HEK293 (cell line): ENCODE measurements around the gene DOK7.

ENCODE experiments used
- CTCF ChIA-PET: fragments of 350-600 bp; formaldehyde crosslinking; extraction: SDS; loops from one replicate; lab custom pipeline; 2021; ENCODE audit warnings: antibody characterized with exemption; lab: Yijun Ruan, JAX
- POLR2A ChIA-PET: fragments of 300-600 bp; formaldehyde crosslinking; extraction: SDS; loops from one replicate; lab custom pipeline; 2020; ENCODE audit warnings: antibody characterized with exemption, inconsistent platforms; lab: Yijun Ruan, JAX
- H3K27ac ChIP-seq: fragments of 200-500 bp; sonication (Bioruptor generic); 2 replicates; pipeline ENCODE4 v1.5.1; 2014; ENCODE audit warnings: low read depth, low read length, control low read depth, inconsistent platforms; ENCODE audit errors: extremely low read depth
- H3K36me3 ChIP-seq, 2 experiments: fragments of 200-500 bp in 1 of 2; sonication (Bioruptor generic) in 1 of 2; 1 replicate in 1 of 2; 2 replicates in 1 of 2; pipeline ENCODE4 v1.5.1; 2014 to 2017; ENCODE audit warnings: inconsistent platforms in 2 of 2, low read length in 2 of 2; ENCODE audit not compliant: control insufficient read depth in 2 of 2, insufficient read depth in 1 of 2
- H3K4me1 ChIP-seq: fragments of 200-500 bp; sonication (Bioruptor generic); 2 replicates; pipeline ENCODE4 v1.5.1; 2014; ENCODE audit warnings: mild to moderate bottlenecking, low read length, inconsistent platforms; ENCODE audit not compliant: control insufficient read depth, insufficient read depth
- H3K4me3 ChIP-seq: 2 replicates; pipeline ENCODE4 v1.5.1; 2011; ENCODE audit warnings: low read depth, mild to moderate bottlenecking, control low read depth, low read length, moderate library complexity
- H3K9me3 ChIP-seq: fragments of 200-500 bp; sonication (Bioruptor generic); 2 replicates; pipeline ENCODE4 v1.5.1; 2014; ENCODE audit warnings: low read depth, low read length, inconsistent platforms; ENCODE audit not compliant: control insufficient read depth, insufficient read depth
- GFI1B ChIP-seq: fragments of 450-650 bp; formaldehyde crosslinking; IDR thresholded peaks from 2 replicates; pipeline ENCODE4 v1.5.1; 2016; ENCODE audit warnings: missing biosample characterization, missing genetic modification characterization
- GLIS1 ChIP-seq: fragments of 450-650 bp; formaldehyde crosslinking; IDR thresholded peaks from 2 replicates; pipeline ENCODE4 v1.5.1; 2016; ENCODE audit warnings: missing biosample characterization, missing genetic modification characterization
- GLIS2 ChIP-seq: fragments of 450-650 bp; formaldehyde crosslinking; IDR thresholded peaks from 2 replicates; pipeline ENCODE4 v1.5.1; 2016; ENCODE audit warnings: missing biosample characterization, missing genetic modification characterization
- ZBTB17 ChIP-seq: fragments of 450-650 bp; formaldehyde crosslinking; IDR thresholded peaks from 2 replicates; pipeline ENCODE4 v1.5.1; 2016; ENCODE audit warnings: missing biosample characterization, missing genetic modification characterization
- ZEB2 ChIP-seq: fragments of 450-650 bp; formaldehyde crosslinking; IDR thresholded peaks from 2 replicates; pipeline ENCODE4 v1.5.1; 2016; ENCODE audit warnings: missing biosample characterization, missing genetic modification characterization
- ZNF10 ChIP-seq: fragments of 450-650 bp; formaldehyde crosslinking; IDR thresholded peaks from 2 replicates; pipeline ENCODE4 v1.5.1; 2017; ENCODE audit warnings: missing biosample characterization, missing genetic modification characterization
- ZNF132 ChIP-seq: fragments of 450-650 bp; formaldehyde crosslinking; IDR thresholded peaks from 2 replicates; pipeline ENCODE4 v1.5.1; 2017; ENCODE audit warnings: missing biosample characterization, missing genetic modification characterization, borderline replicate concordance
- ZNF133 ChIP-seq: fragments of 450-650 bp; formaldehyde crosslinking; IDR thresholded peaks from 2 replicates; pipeline ENCODE4 v1.5.1; 2016; ENCODE audit warnings: missing biosample characterization, missing genetic modification characterization
- ZNF174 ChIP-seq: fragments of 450-650 bp; formaldehyde crosslinking; IDR thresholded peaks from 2 replicates; pipeline ENCODE4 v1.5.0; 2017; ENCODE audit warnings: missing biosample characterization, mild to moderate bottlenecking, missing genetic modification characterization
- ZNF202 ChIP-seq: fragments of 450-650 bp; formaldehyde crosslinking; IDR thresholded peaks from 2 replicates; pipeline ENCODE4 v1.5.1; 2016; ENCODE audit warnings: missing biosample characterization, missing genetic modification characterization, borderline replicate concordance
- ZNF214 ChIP-seq: fragments of 450-650 bp; formaldehyde crosslinking; IDR thresholded peaks from 2 replicates; pipeline ENCODE4 v1.5.1; 2017; ENCODE audit warnings: missing biosample characterization, mild to moderate bottlenecking, missing genetic modification characterization, borderline replicate concordance
- ZNF26 ChIP-seq: fragments of 450-650 bp; formaldehyde crosslinking; IDR thresholded peaks from 2 replicates; pipeline ENCODE4 v1.5.1; 2016; ENCODE audit warnings: missing biosample characterization, missing genetic modification characterization
- ZNF266 ChIP-seq: fragments of 450-650 bp; formaldehyde crosslinking; IDR thresholded peaks from 2 replicates; pipeline ENCODE4 v1.5.1; 2016; ENCODE audit warnings: missing biosample characterization, missing genetic modification characterization, low read depth
- ZNF280D ChIP-seq: fragments of 450-650 bp; formaldehyde crosslinking; IDR thresholded peaks from 2 replicates; pipeline ENCODE4 v1.5.1; 2016; ENCODE audit warnings: missing biosample characterization, missing genetic modification characterization
- ZNF362 ChIP-seq: fragments of 450-650 bp; formaldehyde crosslinking; IDR thresholded peaks from 2 replicates; pipeline ENCODE4 v1.5.1; 2016; ENCODE audit warnings: missing biosample characterization, missing genetic modification characterization
- ZNF391 ChIP-seq: fragments of 450-650 bp; formaldehyde crosslinking; IDR thresholded peaks from 2 replicates; pipeline ENCODE4 v1.5.1; 2016; ENCODE audit warnings: low read depth, missing biosample characterization, missing genetic modification characterization, borderline replicate concordance
- ZNF423 ChIP-seq: fragments of 450-650 bp; formaldehyde crosslinking; IDR thresholded peaks from 2 replicates; pipeline ENCODE4 v1.5.1; 2016; ENCODE audit warnings: missing biosample characterization, missing genetic modification characterization
- ZNF488 ChIP-seq: fragments of 450-650 bp; formaldehyde crosslinking; IDR thresholded peaks from 2 replicates; pipeline ENCODE4 v1.5.1; 2016; ENCODE audit warnings: missing biosample characterization, missing genetic modification characterization
- ZNF747 ChIP-seq: fragments of 450-650 bp; formaldehyde crosslinking; IDR thresholded peaks from 2 replicates; pipeline ENCODE4 v1.5.1; 2016; ENCODE audit warnings: missing biosample characterization, missing genetic modification characterization
- ZNF777 ChIP-seq: fragments of 450-650 bp; formaldehyde crosslinking; IDR thresholded peaks from 2 replicates; pipeline ENCODE4 v1.5.1; 2017; ENCODE audit warnings: missing biosample characterization, missing genetic modification characterization, borderline replicate concordance
- ZNF785 ChIP-seq: fragments of 450-650 bp; formaldehyde crosslinking; IDR thresholded peaks from 2 replicates; pipeline ENCODE4 v1.5.1; 2016; ENCODE audit warnings: missing biosample characterization, missing genetic modification characterization
- ZNF791 ChIP-seq: fragments of 450-650 bp; formaldehyde crosslinking; IDR thresholded peaks from 2 replicates; pipeline ENCODE4 v1.5.1; 2016; ENCODE audit warnings: missing biosample characterization, missing genetic modification characterization
- ZNF830 ChIP-seq: fragments of 450-650 bp; IDR thresholded peaks from 2 replicates; pipeline ENCODE4 v1.5.0; 2018; ENCODE audit warnings: missing biosample characterization, missing genetic modification characterization, low read depth, mild to moderate bottlenecking, moderate library complexity
- ZNF843 ChIP-seq: fragments of 450-650 bp; formaldehyde crosslinking; IDR thresholded peaks from 2 replicates; pipeline ENCODE4 v1.5.1; 2016; ENCODE audit warnings: missing biosample characterization, missing genetic modification characterization
- ZSCAN30 ChIP-seq: fragments of 450-650 bp; IDR thresholded peaks from 2 replicates; pipeline ENCODE4 v1.5.1; 2018; ENCODE audit warnings: missing biosample characterization, mild to moderate bottlenecking, missing genetic modification characterization, moderate library complexity
- TF ChIP-seq, protein P1 (sequence below): fragments of 450-650 bp; formaldehyde crosslinking; IDR thresholded peaks from 2 replicates; pipeline ENCODE4 v1.5.1; 2016; ENCODE audit warnings: missing biosample characterization, missing genetic modification characterization
- TF ChIP-seq, protein P2 (sequence below): sonication (generic); formaldehyde crosslinking; IDR thresholded peaks from 2 replicates; pipeline ENCODE4 v1.8.1; 2022; ENCODE audit warnings: mild to moderate bottlenecking, moderate library complexity, missing genetic modification reagents

Gene DOK7

GRCh38 chr4:3442460-3442958 is 20.6 kb upstream of the DOK7 start (continued):
- TF ChIP-seq ZNF830 (tag by site-specific recombination): no peak
- no peak for TF ChIP-seq ZBTB17 (tag by site-specific recombination)
- no peak for TF ChIP-seq ZNF791 (tag by site-specific recombination)
- TF ChIP-seq ZNF266: no peak

GRCh38 chr4:3442959-3443749 is 20.0 kb upstream of the DOK7 start:
- H3K27ac ChIP-seq: no peak overlapping the region
- H3K4me1 ChIP-seq: no peaks in the 10 kb centered on the region
- POLR2A ChIA-PET: no interaction called here
- CTCF ChIA-PET: interaction anchor here (0.5 to 1.5 kb wide), 18 partner anchors 9 to 1356 kb away, joined by 3 to 9 read pairs (median 4); no protein-coding TSS in a partner anchor
- H3K4me3 ChIP-seq: no peak overlapping the region
- no peaks in the 10 kb centered on the region for H3K36me3 ChIP-seq
- no peaks in the 10 kb centered on the region for H3K9me3 ChIP-seq
- TF ChIP-seq ZNF26 (tag by site-specific recombination): no peak
- TF ChIP-seq, protein P1, sequence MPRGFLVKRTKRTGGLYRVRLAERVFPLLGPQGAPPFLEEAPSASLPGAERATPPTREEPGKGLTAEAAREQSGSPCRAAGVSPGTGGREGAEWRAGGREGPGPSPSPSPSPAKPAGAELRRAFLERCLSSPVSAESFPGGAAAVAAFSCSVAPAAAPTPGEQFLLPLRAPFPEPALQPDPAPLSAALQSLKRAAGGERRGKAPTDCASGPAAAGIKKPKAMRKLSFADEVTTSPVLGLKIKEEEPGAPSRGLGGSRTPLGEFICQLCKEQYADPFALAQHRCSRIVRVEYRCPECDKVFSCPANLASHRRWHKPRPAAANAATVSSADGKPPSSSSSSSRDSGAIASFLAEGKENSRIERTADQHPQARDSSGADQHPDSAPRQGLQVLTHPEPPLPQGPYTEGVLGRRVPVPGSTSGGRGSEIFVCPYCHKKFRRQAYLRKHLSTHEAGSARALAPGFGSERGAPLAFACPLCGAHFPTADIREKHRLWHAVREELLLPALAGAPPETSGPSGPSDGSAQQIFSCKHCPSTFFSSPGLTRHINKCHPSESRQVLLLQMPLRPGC (tag by site-specific recombination): no peak
- peak; percentile 65; the same call in 1 of the 2 replicates for TF ChIP-seq ZEB2
- TF ChIP-seq ZNF785 (tag by site-specific recombination): no peak
- TF ChIP-seq ZNF747 (tag by site-specific recombination): no peak
- no peak for TF ChIP-seq ZNF777 (tag by site-specific recombination)
- TF ChIP-seq ZNF133 (tag by site-specific recombination): 0 out of 2 replicates have a peak, but pooled peaks have one; percentile 12
- TF ChIP-seq, protein P2, sequence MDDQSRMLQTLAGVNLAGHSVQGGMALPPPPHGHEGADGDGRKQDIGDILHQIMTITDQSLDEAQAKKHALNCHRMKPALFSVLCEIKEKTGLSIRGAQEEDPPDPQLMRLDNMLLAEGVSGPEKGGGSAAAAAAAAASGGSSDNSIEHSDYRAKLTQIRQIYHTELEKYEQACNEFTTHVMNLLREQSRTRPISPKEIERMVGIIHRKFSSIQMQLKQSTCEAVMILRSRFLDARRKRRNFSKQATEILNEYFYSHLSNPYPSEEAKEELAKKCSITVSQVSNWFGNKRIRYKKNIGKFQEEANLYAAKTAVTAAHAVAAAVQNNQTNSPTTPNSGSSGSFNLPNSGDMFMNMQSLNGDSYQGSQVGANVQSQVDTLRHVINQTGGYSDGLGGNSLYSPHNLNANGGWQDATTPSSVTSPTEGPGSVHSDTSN (CRISPR knock-in tag): peak; percentile 10; the same call in 1 of the 2 replicates
- no peak for TF ChIP-seq ZNF202 (tag by site-specific recombination)
- TF ChIP-seq ZNF280D (tag by site-specific recombination): no peak
- TF ChIP-seq ZNF488 (tag by site-specific recombination): no peak
- peak; percentile 81 for TF ChIP-seq GLIS2 (tag by site-specific recombination)
- no peak for TF ChIP-seq ZNF132 (tag by site-specific recombination)
- TF ChIP-seq ZSCAN30 (tag by site-specific recombination): no peak
- no peak for TF ChIP-seq ZNF10 (tag by site-specific recombination)
- peak; percentile 63; the same call in 1 of the 2 replicates for TF ChIP-seq GLIS1 (tag by site-specific recombination)
- TF ChIP-seq ZNF362: no peak
- TF ChIP-seq ZNF174 (tag by site-specific recombination): no peak
- peak; percentile 57; the same call in 1 of the 2 replicates for TF ChIP-seq ZNF423 (tag by site-specific recombination)
- no peak for TF ChIP-seq ZNF843
- no peak for TF ChIP-seq ZNF391 (tag by site-specific recombination)
- TF ChIP-seq GFI1B (tag by site-specific recombination): no peak
- TF ChIP-seq ZNF214 (tag by site-specific recombination): no peak
